Measurements from ENCODE around the gene FBH1. TPM values are rescaled to one million over a fixed set of nuclear protein-coding genes. Genes with fewer than 3 reads are reported as not detected.

Gene FBH1
- total RNA-seq, 1 experiment from 2014 or later = 84.0 TPM

GRCh38 chr10:5855979-5856700, 33.9 kb upstream of the FBH1 start:
- POLR2A ChIA-PET (ENCODE audit: low non-redundant PET) = no interaction called here
- intact Hi-C loops (cut with micrococcal nuclease; ENCODE audit: unreplicated experiment) = no loop called here
- CTCF ChIA-PET = interaction anchor here (0.6 kb wide), 1 partner anchor 48 kb away, joined by 4 read pairs; no protein-coding TSS in a partner anchor

GRCh38 chr10:5856701-5857004, 33.4 kb upstream of the FBH1 start:
- TF ChIP-seq EZH2 (IDR thresholded peaks at IDR 0.05; ENCODE audit: borderline replicate concordance, low read depth, low read length, poor library complexity, severe bottlenecking) (no peak), CTCF (conservative IDR thresholded peaks at IDR 0.05; ENCODE audit: low read depth, low read length) (no peak)
- Histone ChIP-seq H3K4me3 (ENCODE audit: low read depth, low read length, poor library complexity, severe bottlenecking) (no peak overlapping the region), H3K9me3 (ENCODE audit: low read depth, low read length, poor library complexity, severe bottlenecking) (no peaks in the 10 kb centered on the region), H3K36me3 (ENCODE audit: insufficient read depth, low read length, poor library complexity, severe bottlenecking) (no peaks in the 10 kb centered on the region), H3K4me1 (ENCODE audit: insufficient read depth, low read length, poor library complexity, severe bottlenecking) (no peaks in the 10 kb centered on the region), H3K27me3 (replicated peaks; ENCODE audit: insufficient read depth, low read depth, low read length, poor library complexity) (no peaks in the 10 kb centered on the region), H3K27ac (ENCODE audit: low read depth, low read length, poor library complexity, severe bottlenecking) (no peak overlapping the region)
- CTCF ChIA-PET = no interaction called here
- intact Hi-C loops (cut with micrococcal nuclease; ENCODE audit: unreplicated experiment) = no loop called here
- no peak for DNase-seq (ENCODE audit: low spot score)
- POLR2A ChIA-PET (ENCODE audit: low non-redundant PET) = no interaction called here
- BruUV-seq (replicated peaks) = no TSS peak

More at GRCh38 chr10:5855979-5856700, 33.9 kb upstream of the FBH1 start:
- BruUV-seq (replicated peaks) = no TSS peak
- DNase-seq (ENCODE audit: low spot score) = no peak
- TF ChIP-seq EZH2 (IDR thresholded peaks at IDR 0.05; ENCODE audit: borderline replicate concordance, low read depth, low read length, poor library complexity, severe bottlenecking) = no peak
- no peak for TF ChIP-seq CTCF (conservative IDR thresholded peaks at IDR 0.05; ENCODE audit: low read depth, low read length)
- Histone ChIP-seq H3K27ac (ENCODE audit: low read depth, low read length, poor library complexity, severe bottlenecking) (no peak overlapping the region), H3K4me1 (ENCODE audit: insufficient read depth, low read length, poor library complexity, severe bottlenecking) (no peaks in the 10 kb centered on the region), H3K36me3 (ENCODE audit: insufficient read depth, low read length, poor library complexity, severe bottlenecking) (no peaks in the 10 kb centered on the region), H3K9me3 (ENCODE audit: low read depth, low read length, poor library complexity, severe bottlenecking) (no peaks in the 10 kb centered on the region), H3K27me3 (replicated peaks; ENCODE audit: insufficient read depth, low read depth, low read length, poor library complexity) (no peaks in the 10 kb centered on the region), H3K4me3 (ENCODE audit: low read depth, low read length, poor library complexity, severe bottlenecking) (no peak overlapping the region)

- TF ChIP-seq CTCF (conservative IDR thresholded peaks at IDR 0.05; ENCODE audit: low read depth, low read length) (no peak), EZH2 (IDR thresholded peaks at IDR 0.05; ENCODE audit: borderline replicate concordance, low read depth, low read length, poor library complexity, severe bottlenecking) (no peak)
- intact Hi-C loops (cut with micrococcal nuclease; ENCODE audit: unreplicated experiment) = no loop called here
- H3K4me1 ChIP-seq (ENCODE audit: insufficient read depth, low read length, poor library complexity, severe bottlenecking) = no peaks in the 10 kb centered on the region
- POLR2A ChIA-PET (ENCODE audit: low non-redundant PET) = no interaction called here
- no peaks in the 10 kb centered on the region for H3K36me3 ChIP-seq (ENCODE audit: insufficient read depth, low read length, poor library complexity, severe bottlenecking)
- no TSS peak for BruUV-seq (replicated peaks)
- CTCF ChIA-PET = interaction anchor here (0.6 kb wide), 1 partner anchor 1162 kb away, joined by 4 read pairs; no protein-coding TSS in a partner anchor
- H3K27ac ChIP-seq (ENCODE audit: low read depth, low read length, poor library complexity, severe bottlenecking) = no peak overlapping the region
- no peak overlapping the region for H3K4me3 ChIP-seq (ENCODE audit: low read depth, low read length, poor library complexity, severe bottlenecking)
- no peak for DNase-seq (ENCODE audit: low spot score)
- no peaks in the 10 kb centered on the region for H3K9me3 ChIP-seq (ENCODE audit: low read depth, low read length, poor library complexity, severe bottlenecking)
- H3K27me3 ChIP-seq (replicated peaks; ENCODE audit: insufficient read depth, low read depth, low read length, poor library complexity) = no peaks in the 10 kb centered on the region
Observed at GRCh38 chr10:5858811-5859210, 31.2 kb upstream of the FBH1 start.
